ENCODE measurements around the gene USH2A. TPM values are rescaled to one million over a fixed set of nuclear protein-coding genes. Genes with fewer than 3 reads are reported as not detected.

Gene USH2A
- total RNA-seq, 4 donors from 2014 or later = not detected

DNA sequence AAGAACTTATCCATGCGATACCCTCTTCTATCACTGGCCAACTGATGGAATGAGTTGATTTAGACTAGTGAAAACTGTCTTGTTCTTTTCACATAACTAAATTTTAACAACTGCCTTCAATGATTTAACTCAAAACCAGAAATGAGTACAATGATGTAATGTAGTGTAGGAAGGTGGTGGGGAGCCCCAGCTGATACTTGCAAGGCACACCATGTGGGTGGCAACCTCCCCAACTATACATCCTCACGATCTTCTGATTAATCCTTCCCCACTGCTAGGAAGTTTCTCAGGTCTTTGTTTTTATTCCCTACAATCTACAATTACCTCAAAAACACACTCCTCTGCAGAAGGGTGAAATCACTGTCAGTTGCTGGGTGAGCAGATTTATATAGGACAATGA lies 755.5 kb downstream of the USH2A start:
- ATAC-seq (ENCODE audit: low FRiP score) = no peak

DNA sequence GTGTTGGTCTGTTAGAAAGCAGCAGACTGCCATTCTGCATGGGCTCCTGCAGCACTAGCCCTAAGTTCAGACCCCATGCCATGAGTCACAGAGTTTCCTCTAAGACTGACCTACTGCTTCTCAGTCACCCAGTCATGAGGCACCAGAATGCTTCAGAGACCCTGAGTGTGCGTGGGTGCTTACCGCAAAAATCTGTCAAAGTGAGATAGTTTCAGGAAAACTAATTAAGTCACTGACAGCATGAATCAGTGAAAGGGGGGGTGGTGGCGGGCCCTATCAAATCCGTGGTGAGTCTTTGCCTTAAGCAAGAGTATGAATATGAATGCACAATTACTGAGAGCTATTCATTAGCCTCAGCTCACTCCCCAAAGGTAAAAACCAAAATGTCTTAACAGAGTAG lies 758.0 kb downstream of the USH2A start:
- DNase-seq (ENCODE audit: low spot score) = no peak
- TF ChIP-seq, protein P1, sequence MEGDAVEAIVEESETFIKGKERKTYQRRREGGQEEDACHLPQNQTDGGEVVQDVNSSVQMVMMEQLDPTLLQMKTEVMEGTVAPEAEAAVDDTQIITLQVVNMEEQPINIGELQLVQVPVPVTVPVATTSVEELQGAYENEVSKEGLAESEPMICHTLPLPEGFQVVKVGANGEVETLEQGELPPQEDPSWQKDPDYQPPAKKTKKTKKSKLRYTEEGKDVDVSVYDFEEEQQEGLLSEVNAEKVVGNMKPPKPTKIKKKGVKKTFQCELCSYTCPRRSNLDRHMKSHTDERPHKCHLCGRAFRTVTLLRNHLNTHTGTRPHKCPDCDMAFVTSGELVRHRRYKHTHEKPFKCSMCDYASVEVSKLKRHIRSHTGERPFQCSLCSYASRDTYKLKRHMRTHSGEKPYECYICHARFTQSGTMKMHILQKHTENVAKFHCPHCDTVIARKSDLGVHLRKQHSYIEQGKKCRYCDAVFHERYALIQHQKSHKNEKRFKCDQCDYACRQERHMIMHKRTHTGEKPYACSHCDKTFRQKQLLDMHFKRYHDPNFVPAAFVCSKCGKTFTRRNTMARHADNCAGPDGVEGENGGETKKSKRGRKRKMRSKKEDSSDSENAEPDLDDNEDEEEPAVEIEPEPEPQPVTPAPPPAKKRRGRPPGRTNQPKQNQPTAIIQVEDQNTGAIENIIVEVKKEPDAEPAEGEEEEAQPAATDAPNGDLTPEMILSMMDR (IDR thresholded peaks at IDR 0.05) = no peak

More for the DNA sequence above, 755.5 kb downstream of the USH2A start:
- DNase-seq (ENCODE audit: low spot score) = no peak
- TF ChIP-seq, protein P1 (IDR thresholded peaks at IDR 0.05) = no peak

DNA sequence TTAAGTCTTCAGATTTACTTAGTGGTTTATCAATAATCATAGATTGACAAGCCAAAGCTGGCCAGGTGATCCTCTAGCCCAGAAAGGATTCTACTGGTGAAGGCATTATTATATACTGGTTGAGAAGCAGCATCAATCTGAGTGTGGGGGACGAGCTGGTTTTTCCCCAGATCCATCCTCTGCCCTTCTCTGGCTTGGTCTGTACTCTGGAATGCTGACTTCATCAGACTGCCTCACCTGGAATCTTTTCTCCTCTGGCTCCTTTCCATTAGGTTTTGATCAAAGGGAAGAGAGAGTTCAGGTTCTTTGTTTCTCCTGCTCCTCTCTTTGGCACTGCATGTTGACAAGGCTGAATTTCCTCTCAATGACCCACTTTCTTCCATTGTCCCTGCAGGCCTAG lies 762.2 kb downstream of the USH2A start:
- TF ChIP-seq, protein P1 (IDR thresholded peaks at IDR 0.05) = no peak
- DNase-seq (ENCODE audit: low spot score) (no peak), ATAC-seq (ENCODE audit: low FRiP score) (no peak)

More for the DNA sequence above, 758.0 kb downstream of the USH2A start:
- no peak for ATAC-seq (ENCODE audit: low FRiP score)

DNA sequence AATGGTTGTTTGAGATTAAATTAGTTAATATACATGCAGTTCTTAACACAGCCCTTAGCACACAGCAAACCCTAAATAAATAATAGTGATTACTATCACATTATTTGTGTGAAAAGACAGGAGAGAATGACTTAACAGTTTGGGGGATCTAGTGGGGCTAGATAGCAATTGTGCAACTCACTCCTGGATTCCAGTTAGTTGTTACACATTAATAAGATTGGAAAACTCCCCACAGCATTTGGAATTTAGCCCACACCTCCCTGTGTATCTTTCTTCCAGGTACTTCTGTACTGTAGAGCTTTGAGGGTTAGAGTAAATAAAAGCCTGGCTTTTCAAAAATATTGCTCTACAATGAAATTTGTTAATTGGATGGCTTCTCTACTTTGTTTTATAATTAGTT lies 763.0 kb downstream of the USH2A start:
- ATAC-seq (ENCODE audit: low FRiP score) (no peak), DNase-seq (ENCODE audit: low spot score) (no peak)
- TF ChIP-seq, protein P1 (IDR thresholded peaks at IDR 0.05) = no peak

DNA sequence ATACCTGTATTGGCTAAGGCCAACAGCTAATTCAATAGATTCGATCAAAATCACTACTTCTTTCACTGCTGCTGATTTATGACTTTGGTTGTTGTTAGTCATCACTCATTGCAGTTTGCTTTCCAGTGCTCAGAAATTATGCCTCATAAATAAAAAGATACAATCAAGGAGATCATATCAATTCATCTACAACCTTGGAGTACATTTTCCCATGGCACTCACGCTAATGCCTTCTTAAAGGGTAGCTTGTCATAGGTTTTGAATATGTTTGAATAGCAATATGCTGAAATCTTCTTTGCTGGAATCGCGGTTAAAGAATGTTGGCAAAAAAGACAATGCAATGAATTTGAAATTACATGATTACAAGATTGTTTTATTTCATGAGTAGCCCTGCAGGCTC lies 766.2 kb downstream of the USH2A start:
- no peak for DNase-seq (ENCODE audit: low spot score)
- ATAC-seq (ENCODE audit: low FRiP score) = no peak
- TF ChIP-seq, protein P1 (IDR thresholded peaks at IDR 0.05) = no peak

DNA sequence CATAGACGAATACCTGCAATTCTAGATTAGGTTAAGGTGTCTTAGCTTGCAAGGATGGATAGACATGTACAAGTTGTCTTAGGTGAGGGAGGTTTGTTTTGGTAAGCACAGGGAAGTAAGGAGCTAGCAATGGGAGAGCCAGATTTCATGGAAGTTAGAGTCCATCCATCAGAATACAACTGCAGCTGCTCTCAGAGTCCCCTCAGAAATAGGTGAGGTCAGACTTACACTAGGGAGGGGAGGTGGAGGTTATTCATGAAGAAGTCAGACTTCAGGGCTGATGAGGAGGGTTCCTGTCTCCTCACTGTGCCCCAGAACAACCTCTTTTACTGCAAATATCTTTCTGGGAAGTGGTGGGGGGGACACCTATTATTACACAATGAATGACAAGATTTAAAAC lies 770.9 kb downstream of the USH2A start:
- ATAC-seq (ENCODE audit: low FRiP score) (no peak), DNase-seq (ENCODE audit: low spot score) (no peak)
- TF ChIP-seq, protein P1 (IDR thresholded peaks at IDR 0.05) = no peak

DNA sequence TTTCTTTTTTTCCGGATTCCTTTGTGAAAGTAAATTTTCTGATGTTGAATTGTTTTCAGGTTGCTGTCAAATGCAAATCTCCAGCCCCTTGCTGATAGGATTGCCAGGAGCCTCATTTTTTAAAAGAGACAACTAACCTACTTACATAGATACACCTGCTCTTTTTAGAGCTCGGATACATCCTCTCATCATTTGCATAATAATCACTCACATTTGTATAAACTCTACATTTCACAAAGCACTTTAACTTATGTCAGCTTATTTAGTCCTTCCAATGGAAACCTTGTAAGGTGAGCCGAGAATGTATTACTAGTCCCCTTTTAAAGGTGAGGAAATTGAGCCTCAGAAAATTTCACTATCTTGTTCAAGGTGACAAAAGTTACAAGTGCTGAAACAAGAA lies 771.4 kb downstream of the USH2A start:
- DNase-seq (ENCODE audit: low spot score) = no peak
- TF ChIP-seq, protein P1 (IDR thresholded peaks at IDR 0.05) = no peak
- ATAC-seq (ENCODE audit: low FRiP score) = no peak
